Panc1 (cell line): ENCODE data around the gene NSUN2. TPM values are rescaled to one million over a fixed set of nuclear protein-coding genes. Genes with fewer than 3 reads are reported as not detected.

ENCODE experiments used
- ATAC-seq: fragments of 200-7000 bp; cut with Tn5 transposase; 2 replicates; pipeline ENCODE4 v1.9.1; 2020; ENCODE audit warnings: mild to moderate bottlenecking, moderate library complexity
- BruUV-seq: library from RNA; stranded (reverse); fragments of 400-500 nt; replicated peaks from 2 replicates; lab custom pipeline; 2021; lab: Mats Ljungman, UMichigan
- CTCF ChIA-PET: fragments of 300-600 bp; sonication (Branson Sonifier 250); formaldehyde crosslinking; loops from one replicate; lab custom pipeline; 2022; ENCODE audit warnings: antibody characterized with exemption; lab: Charles Lee
- POLR2A ChIA-PET: fragments of 300-600 bp; sonication (Branson Sonifier 250); formaldehyde crosslinking; loops from one replicate; lab custom pipeline; 2022; ENCODE audit warnings: antibody characterized with exemption; lab: Charles Lee
- DNase-seq: peaks from one replicate; pipeline ENCODE4 v3.0.0-alpha.2; 2010; ENCODE audit warnings: low read depth, low spot score
- H3K27ac ChIP-seq: 2 replicates; pipeline ENCODE4 v1.5.1; 2011; ENCODE audit warnings: mild to moderate bottlenecking, low read length, inconsistent platforms
- H3K27me3 ChIP-seq: fragments of 200-500 bp; sonication (Bioruptor generic); 2 replicates; pipeline ENCODE4 v1.6.0; 2014; ENCODE audit warnings: low read length, inconsistent platforms; ENCODE audit not compliant: control insufficient read depth, insufficient read depth
- H3K36me3 ChIP-seq: fragments of 200-500 bp; sonication (Bioruptor generic); 2 replicates; pipeline ENCODE4 v1.5.1; 2014; ENCODE audit warnings: inconsistent platforms, mild to moderate bottlenecking, low read length, moderate library complexity; ENCODE audit not compliant: control insufficient read depth, insufficient read depth
- H3K4me1 ChIP-seq: 2 replicates; pipeline ENCODE4 v1.5.1; 2011; ENCODE audit warnings: inconsistent platforms, mild to moderate bottlenecking, low read length, moderate library complexity; ENCODE audit not compliant: control insufficient read depth, insufficient read depth
- H3K4me3 ChIP-seq, 2 experiments: 2 replicates each; pipeline ENCODE4 v1.5.1; 2011 to 2012; ENCODE audit warnings: low read depth in 2 of 2, low read length in 2 of 2, mild to moderate bottlenecking in 2 of 2, inconsistent platforms in 1 of 2, moderate library complexity in 1 of 2
- H3K9me3 ChIP-seq: fragments of 200-500 bp; sonication (Bioruptor generic); 2 replicates; pipeline ENCODE4 v1.5.1; 2014; ENCODE audit warnings: low read depth, mild to moderate bottlenecking, inconsistent platforms, low read length, moderate library complexity; ENCODE audit not compliant: control insufficient read depth, insufficient read depth
- CTCF ChIP-seq: fragments of 450-650 bp; IDR thresholded peaks from 2 replicates; pipeline ENCODE4 v1.5.1; 2017; ENCODE audit warnings: mild to moderate bottlenecking
- POLR2AphosphoS5 ChIP-seq: IDR thresholded peaks from 2 replicates; pipeline ENCODE4 v1.6.1; 2012; ENCODE audit warnings: mild to moderate bottlenecking, low read depth, low read length, moderate library complexity
- REST ChIP-seq, 2 experiments: IDR thresholded peaks; 2 replicates each; pipeline ENCODE4 v1.6.1; 2011 to 2012; ENCODE audit warnings: low read depth in 2 of 2, control low read depth in 1 of 2, low read length in 1 of 2, mild to moderate bottlenecking in 1 of 2, moderate library complexity in 1 of 2; ENCODE audit not compliant: insufficient read depth in 1 of 2
- SIN3A ChIP-seq: IDR thresholded peaks from 2 replicates; pipeline ENCODE4 v1.6.1; 2012; ENCODE audit warnings: low read depth, mild to moderate bottlenecking, low read length, moderate library complexity, borderline replicate concordance; ENCODE audit not compliant: insufficient read depth
- TCF7L2 ChIP-seq: IDR thresholded peaks from 2 replicates; pipeline ENCODE4 v1.6.1; 2011; ENCODE audit warnings: mild to moderate bottlenecking, low read depth, low read length, inconsistent platforms
- in situ Hi-C: cut with HindIII; loops from 2 replicates; pipeline ENCODE4 v1.10.0; 2016; ENCODE audit warnings: low sequenced_read_pairs, low pct_unique_long_range_greater_than_20kb
- intact Hi-C: fragments of 100-400 bp; cut with micrococcal nuclease; formaldehyde crosslinking; loops from one replicate; pipeline ENCODE4 v1.10.0; 2022; ENCODE audit not compliant: unreplicated experiment
- total RNA-seq: library from RNA; stranded (reverse); gene quantifications from one replicate; pipeline ENCODE4 v1.2.1, GENCODE V29; 2021; ENCODE audit not compliant: unreplicated experiment

The NSUN2 gene
- total RNA-seq, 1 experiment from 2014 or later, result 125 TPM

- BruUV-seq, result no TSS peak
- ChIA-PET CTCF (no interaction called here), POLR2A (interaction anchor here (0.6 kb wide), 1 partner anchor 43 kb away, joined by 6 read pairs; the partner anchor contains the start of genes NSUN2 and SRD5A1)
- in situ Hi-C loops (no loop called here), intact Hi-C loops (no loop called here)
- Histone ChIP-seq H3K9me3 (no peaks in the 10 kb centered on the region), H3K36me3 (no peaks in the 10 kb centered on the region), H3K4me3 (no peak overlapping the region), H3K27me3 (no peaks in the 10 kb centered on the region), H3K27ac (no peak overlapping the region), H3K4me1 (no peaks in the 10 kb centered on the region)
- DNase-seq (no peak), ATAC-seq (no peak)
- no peak for TF ChIP-seq REST (IDR thresholded peaks at IDR 0.05; ENCODE audit: insufficient read depth in 1 of 2, low read depth in 2 of 2, low read length in 1 of 2)
- no peak for TF ChIP-seq SIN3A
- TF ChIP-seq CTCF, result no peak
- no peak for TF ChIP-seq POLR2AphosphoS5
- TF ChIP-seq TCF7L2, result no peak
These were observed 43.1 kb upstream of the NSUN2 start for GRCh38 chr5:6675784-6676491.

- Histone ChIP-seq H3K27ac (no peak overlapping the region), H3K4me3 (no peak overlapping the region), H3K9me3 (no peaks in the 10 kb centered on the region), H3K27me3 (no peaks in the 10 kb centered on the region), H3K36me3 (no peaks in the 10 kb centered on the region), H3K4me1 (no peaks in the 10 kb centered on the region)
- in situ Hi-C loops, result no loop called here
- ATAC-seq (no peak), DNase-seq (no peak)
- no TSS peak for BruUV-seq
- intact Hi-C loops, result no loop called here
- POLR2A ChIA-PET, result no interaction called here
- CTCF ChIA-PET, result no interaction called here
- no peak for TF ChIP-seq CTCF
- no peak for TF ChIP-seq SIN3A
- no peak for TF ChIP-seq POLR2AphosphoS5
- no peak for TF ChIP-seq REST (IDR thresholded peaks at IDR 0.05; ENCODE audit: insufficient read depth in 1 of 2, low read depth in 2 of 2, low read length in 1 of 2)
- no peak for TF ChIP-seq TCF7L2
These were observed 42.0 kb upstream of the NSUN2 start for GRCh38 chr5:6674886-6675285.
